ENCODE results near the gene GPR107. TPM values are rescaled to one million over a fixed set of nuclear protein-coding genes. Genes with fewer than 3 reads are reported as not detected.

GPR107 gene
- total RNA-seq, 1 experiment from 2014 or later = 35.8 TPM

GRCh38 chr9:130027533-130028365 is 26.0 kb upstream of the GPR107 start:
- DNase-seq (ENCODE audit: extremely low read depth, low read depth) = no peak

DNA sequence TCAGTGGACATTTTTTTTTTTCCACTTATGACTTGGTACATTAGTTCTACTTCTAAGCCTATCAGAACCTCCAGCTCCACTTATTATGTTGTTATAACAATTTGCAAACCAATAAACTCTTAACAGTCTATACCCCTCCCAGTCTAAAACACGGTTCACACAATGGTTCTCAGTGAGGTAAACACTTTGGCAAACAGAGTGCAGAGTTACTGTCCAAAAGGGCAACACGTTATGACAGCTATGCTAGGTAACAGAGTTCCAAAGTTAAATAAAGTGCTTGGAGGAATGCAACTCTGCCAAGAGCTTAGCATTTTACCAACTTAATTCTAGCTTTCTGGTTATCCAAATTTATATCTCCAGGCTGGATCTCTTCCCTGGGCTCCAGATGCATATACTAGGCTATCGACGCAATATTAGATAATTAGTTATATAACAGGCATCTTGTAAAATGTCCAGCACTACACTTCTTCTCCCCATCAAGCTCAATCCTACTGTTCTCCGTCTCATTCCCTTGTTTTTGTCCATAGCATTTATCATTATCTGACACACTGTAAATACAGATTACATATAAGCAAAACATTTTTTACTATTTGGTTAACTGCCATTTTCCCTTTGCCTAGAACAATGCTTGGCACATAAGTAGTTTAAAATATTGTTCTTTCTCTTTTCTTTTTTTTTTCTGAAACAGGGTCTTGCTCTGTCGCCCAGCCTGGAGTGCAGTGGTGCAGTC is 25.0 kb upstream of the GPR107 start:
- no peak for DNase-seq (ENCODE audit: extremely low read depth, low read depth)

DNA sequence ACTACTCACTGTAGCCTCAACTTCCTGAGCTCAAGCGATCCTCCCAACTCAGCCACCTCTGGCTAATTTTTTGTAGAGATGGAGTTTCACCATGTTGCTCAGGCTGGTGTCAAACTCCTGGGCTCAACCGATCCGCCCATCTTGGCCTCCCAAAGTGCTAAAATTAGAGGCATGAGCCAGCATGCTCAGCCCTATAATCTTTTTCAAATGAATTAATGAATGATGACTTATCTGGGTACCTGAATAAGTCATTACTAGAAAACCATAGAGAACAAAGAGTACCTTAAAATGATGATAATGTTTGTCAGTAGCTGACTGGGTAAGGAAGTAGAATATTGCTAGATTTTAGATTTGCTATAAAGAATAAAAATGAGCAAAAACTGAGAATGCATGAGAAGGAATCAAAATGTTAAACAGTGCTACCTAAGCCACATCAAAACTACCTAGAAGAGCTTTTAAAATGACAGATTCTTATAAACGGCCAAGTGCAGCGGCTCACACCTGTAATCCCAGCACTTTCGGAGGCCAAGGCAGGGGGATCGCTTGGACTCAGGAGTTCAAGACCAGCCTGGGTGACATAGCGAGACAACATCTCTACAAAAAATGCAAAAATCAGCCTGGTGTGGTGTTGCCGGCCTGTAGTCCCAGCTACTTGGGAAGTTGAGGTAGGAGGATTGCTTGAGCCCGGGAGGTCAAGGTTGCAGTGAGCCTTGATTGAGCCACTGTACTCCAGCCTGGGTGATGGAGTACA is 24.3 kb upstream of the GPR107 start:
- DNase-seq (ENCODE audit: extremely low read depth, low read depth) = no peak

DNA sequence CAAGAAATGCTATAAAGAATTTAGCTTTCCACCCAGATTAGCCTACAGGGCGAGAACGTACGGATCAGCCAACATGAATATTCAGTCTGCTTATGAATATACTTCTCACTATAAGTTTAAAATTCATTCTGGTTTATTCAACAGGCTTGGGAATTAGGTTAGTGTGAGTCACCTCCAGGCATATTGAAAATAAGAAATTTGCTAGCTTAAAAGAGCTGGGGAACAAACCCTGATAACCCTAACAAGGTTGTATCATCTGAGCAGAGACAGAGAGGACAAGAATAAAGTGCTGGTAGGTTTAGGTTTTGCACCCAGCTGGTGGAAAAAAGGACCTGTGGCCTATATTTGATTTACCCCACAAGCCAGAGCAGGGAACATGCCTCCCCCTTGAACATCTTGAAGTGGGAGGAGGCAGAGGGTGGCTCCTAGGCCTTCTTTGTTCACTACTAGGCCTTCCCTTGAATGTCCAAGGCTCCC is 23.0 kb upstream of the GPR107 start:
- DNase-seq (ENCODE audit: extremely low read depth, low read depth) = no peak

DNA sequence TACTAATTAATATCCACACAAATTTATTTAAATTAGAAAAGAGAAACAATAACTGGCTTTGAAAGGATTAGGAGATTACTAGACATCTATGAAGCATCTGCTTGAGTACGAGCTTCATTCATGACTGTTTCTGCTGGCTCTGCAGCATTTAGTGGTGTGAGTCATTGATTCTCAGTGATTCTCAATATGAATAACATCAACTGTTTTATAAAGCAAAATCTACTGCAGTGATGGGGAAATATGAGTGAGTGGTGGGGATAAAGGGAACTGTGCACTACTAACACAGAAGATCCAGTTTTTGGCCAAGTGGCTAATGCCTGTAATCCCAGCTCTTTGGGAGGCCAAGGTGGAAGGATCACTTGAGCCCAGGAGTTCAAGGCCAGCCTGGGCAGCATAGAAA is 19.1 kb upstream of the GPR107 start:
- no peak for DNase-seq (ENCODE audit: extremely low read depth, low read depth)

- no peak for DNase-seq (ENCODE audit: extremely low read depth, low read depth)
Observed at GRCh38 chr9:130036099-130036498, 17.6 kb upstream of the GPR107 start.

GRCh38 chr9:130039528-130040147 is 14.1 kb upstream of the GPR107 start:
- no peak for DNase-seq (ENCODE audit: extremely low read depth, low read depth)

- no peak for DNase-seq (ENCODE audit: extremely low read depth, low read depth)
Observed at GRCh38 chr9:130040984-130041647, 12.6 kb upstream of the GPR107 start.

DNA sequence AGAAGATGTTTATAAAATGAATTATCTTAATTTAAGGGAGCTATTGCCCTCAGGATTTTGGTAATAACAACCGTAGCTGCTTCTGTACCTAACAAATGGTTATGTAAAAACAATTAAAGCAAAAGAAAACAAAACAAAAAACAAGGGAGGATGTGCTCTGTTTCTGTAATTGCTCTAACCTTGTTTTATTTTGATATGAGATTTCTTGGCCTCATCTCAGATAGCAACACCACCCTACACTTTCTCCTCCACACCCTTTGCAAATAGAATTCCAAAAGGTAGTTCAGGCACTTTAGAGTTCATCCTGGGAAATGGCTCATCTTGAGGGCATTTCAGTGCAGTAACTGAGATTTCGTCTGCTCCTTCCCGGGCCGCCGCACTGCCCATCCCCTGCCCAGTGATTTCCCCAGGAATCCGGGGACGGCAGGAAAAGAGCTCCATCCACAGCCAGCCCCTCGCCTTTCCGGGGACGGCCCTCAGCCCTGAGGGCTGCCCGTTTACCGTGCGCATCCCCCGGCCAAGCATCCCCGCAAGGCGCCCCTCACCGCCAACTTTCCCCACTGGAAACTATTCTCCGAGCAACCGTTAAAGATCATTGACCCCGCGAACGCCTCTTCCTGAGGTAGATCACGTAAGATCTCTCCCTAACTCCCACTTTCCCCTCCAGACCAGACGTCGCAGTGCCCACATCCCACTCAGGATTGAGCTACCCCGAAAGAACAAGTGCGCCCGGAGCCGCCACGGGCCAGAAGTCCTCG is 11.9 kb upstream of the GPR107 start:
- no peak for DNase-seq (ENCODE audit: extremely low read depth, low read depth)

- DNase-seq (ENCODE audit: extremely low read depth, low read depth) = no peak
Observed at GRCh38 chr9:130042406-130042884, 11.3 kb upstream of the GPR107 start.

DNA sequence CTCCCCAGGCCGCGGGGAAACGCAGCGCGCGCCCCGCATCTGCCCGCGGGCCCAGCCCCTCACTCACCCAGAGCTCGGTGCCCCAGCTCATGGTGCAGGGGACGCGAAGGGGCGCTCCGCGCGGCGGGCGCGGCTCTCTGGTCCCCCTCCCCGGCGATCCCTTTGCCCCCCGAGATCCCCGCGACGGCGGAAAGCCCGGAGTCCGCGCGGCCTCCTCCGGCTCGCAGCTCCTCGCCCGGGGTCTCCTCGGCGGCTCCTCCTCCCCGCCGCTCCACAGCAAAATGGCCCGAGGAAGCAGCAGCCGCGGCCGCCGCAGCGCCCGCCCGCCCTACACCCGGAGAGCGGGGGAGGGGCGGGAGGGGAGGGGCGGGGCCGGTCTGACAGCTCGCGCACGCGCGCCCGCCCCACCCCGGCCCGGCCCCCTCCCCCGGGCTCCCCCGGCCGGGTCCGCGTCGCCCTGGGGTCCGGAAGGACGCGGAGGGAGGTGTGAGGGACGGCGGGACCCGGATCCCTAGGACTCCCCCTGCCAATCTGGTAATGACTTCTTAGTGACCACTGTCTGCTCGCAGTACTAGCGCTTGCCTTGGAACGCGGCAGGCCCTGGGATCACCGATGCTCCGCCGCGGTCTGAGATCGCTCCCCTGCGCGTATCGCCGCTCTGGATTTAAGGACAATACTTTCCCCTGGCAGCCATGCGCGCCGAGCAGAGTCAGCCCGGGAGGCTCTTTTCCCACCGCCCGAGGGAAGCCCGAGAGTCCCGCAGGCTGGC is 10.6 kb upstream of the GPR107 start, which contains the start of gene FNBP1:
Gene FNBP1, minus strand, starts transcription at position 305 of the 769 bp plus-strand sequence. Its CDS starts 214 bp downstream, at position 91.
- peak; percentile 64 for DNase-seq (ENCODE audit: extremely low read depth, low read depth)

- DNase-seq (ENCODE audit: extremely low read depth, low read depth) = no peak
Observed at GRCh38 chr9:130043654-130044623, 9.8 kb upstream of the GPR107 start.

GRCh38 chr9:130045725-130046450 is 7.8 kb upstream of the GPR107 start:
- DNase-seq (ENCODE audit: extremely low read depth, low read depth) = no peak

DNA sequence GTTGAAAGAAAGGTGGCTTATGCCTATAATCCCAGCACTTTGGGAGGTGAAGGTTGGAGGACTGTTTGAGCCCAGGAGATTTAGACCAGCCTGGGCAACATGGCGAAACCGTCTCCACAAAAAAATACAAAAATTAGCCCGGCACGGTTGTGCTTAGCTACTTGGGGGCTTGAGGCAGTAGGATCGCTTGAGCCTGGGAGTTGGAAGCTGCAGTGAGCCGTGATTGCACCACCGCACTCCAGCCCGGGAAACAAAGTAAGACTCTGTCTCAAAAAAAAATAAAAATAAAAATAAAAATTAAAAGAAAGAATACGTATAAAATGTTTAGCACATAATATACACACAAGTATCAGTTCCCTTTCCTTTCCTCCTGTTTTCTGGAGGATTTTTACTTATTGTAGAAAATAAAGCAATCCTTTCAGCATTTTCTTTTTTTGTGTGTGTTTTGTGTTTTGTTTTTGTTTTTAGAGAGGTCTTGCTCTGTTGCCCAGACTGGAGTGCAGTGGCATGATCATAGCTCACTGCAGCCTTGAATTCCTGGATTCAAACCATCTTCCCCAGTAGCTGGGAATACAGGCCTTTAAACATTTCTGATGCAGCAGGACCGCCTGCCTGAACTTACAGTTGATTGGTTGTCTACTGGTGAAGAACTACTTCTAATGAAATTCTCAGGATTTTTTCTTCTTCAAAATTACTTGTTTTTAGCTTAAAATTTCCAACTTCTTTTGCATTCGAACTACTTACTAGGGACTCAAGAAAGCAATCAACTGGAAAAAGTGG is 4.1 kb upstream of the GPR107 start:
- no peak for DNase-seq (ENCODE audit: extremely low read depth, low read depth)

GRCh38 chr9:130050462-130050861 is 3.2 kb upstream of the GPR107 start:
- DNase-seq (ENCODE audit: extremely low read depth, low read depth) = no peak

DNA sequence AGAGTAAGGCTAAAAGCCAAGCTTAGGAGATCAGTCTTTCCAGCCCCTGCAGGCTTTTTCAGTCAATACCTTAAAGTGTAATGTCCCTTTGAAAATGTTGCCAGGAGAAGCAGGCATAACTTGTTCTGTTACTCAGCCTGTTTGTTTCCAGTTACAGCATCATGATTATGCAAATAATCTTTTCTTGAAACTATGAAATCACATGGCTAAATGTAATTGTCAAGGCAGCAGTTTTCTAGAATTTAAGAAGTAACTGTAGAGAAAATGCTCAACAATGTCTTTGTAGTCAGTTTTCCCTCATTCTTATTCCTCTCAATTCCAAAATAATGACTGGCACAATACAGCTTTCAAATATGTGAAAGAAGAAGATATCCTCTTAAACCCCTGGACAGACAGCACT is 1.9 kb upstream of the GPR107 start:
- DNase-seq (ENCODE audit: extremely low read depth, low read depth) = no peak

Measured in NCI-H460 (cell line).